ENCODE data around the gene KIAA0753.

KIAA0753 gene

DNA sequence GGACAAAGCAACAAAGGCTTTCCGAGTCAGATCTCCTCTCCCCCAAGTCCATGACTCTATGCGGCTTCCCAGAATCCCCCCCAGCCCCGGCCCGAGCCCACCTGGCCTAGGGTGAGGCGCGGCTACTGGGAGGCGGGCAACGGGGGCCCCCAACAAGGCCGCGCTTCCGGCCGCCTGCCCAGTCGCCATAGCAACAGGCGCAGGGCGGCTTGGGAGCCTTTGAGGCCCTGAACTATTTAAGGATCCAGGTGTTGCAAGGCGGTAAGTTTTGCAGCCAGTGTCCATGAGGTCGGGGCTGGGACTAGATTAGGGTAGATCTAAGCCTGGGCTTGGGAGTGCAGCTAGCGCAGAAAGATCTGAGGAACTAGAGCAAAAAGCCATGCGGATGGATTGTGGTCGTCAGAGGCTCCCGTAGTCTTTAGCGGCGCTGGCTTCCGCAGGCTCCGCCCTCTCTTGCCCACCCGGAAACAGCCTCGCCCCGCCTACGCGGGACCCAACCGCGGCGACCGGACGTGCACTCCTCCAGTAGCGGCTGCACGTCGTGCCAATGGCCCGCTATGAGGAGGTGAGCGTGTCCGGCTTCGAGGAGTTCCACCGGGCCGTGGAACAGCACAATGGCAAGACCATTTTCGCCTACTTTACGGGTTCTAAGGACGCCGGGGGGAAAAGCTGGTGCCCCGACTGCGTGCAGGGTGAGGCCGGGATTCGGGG is at the start of gene KIAA0753, which contains the start of gene TXNDC17:
TSS of gene KIAA0753 (minus strand) at position 176 of the 711 bp plus-strand sequence. CDS start 5,608 bp downstream, outside the sequence.
TSS of gene TXNDC17 (plus strand) at position 525 of the 711 bp plus-strand sequence. CDS start at position 548, 23 bp downstream.
- DNase-seq = peak; percentile 68

DNA sequence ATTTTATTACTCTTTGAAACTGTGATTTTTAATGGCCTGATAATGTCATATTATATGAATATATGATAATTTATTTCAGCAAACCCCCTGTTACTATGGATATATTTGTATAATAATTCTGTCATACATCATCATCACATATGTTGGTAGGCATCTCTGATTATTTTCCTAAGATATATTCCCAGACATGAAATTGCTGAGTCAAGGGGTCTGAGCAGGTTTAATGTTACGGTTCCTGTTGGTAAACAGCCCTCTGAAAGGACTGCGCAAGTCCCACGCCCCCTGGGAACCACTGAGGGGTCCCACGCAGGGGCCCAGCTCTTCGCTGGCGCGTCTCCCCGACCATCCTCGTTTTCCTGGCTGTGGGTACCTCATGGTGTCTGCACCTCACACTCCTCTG is 48.4 kb upstream of the KIAA0753 start:
- no peak for DNase-seq

DNA sequence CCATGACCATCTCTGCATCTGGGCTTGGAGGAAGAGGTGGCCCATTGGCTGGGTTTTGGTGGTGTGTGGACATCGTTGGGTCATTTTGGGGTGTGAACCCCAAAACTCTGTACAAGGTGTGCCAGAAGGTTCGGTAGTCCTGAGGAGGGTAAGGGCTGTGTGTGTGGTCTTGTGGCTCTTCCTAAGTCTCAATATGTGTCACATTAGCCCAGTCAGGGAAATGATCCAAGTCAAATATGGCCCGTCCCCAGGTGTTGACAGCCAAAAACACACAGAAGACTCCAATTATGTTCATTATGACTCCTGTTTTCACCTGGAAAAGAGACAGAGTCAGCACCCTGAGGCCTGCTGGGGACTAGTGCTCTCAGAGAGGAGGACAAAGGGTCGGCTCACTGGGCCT is 45.5 kb upstream of the KIAA0753 start:
- no peak for DNase-seq

DNA sequence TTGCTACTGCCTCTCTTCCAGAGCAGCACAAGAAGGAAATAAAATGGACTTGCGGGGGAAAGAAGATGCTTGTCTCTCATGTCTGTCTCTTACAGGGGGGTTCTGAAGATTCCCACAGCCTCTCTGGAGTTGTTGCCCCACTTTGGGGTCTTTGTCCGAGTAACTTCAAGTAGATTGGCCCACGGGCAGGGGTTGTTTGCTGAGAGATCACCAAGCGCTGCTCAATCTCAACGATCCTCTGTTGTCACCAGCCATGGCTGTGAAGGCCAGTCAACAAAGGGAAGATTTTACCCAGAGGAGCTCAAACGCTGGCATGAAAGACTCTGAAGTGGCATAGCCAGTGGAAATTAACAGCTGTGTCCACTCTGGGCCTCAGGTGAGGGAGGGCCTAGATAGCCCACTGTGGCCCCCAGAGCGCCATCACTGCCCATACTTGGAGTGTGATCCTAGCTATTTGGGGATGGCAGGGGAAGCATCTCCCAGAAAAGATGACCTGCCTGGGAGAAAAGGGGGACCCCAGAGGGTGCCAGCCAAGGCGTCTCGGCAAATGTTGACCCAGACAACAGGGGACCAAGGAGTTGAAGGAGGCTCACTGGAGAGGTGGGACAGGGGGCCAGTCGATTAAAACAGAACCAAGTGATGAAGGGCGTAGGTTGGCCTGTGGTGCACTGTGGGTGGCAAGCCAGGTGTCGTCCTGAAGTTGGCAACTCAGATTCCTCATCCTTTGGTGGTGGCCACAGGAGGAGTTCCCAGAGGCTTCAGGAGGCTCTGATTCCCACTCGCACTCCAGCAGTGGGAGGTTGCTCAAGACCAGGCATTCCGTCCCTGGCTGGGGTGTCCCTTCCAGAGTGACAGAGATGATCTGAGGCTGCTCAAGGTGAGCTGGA is 44.6 kb upstream of the KIAA0753 start:
- no peak for DNase-seq

DNA sequence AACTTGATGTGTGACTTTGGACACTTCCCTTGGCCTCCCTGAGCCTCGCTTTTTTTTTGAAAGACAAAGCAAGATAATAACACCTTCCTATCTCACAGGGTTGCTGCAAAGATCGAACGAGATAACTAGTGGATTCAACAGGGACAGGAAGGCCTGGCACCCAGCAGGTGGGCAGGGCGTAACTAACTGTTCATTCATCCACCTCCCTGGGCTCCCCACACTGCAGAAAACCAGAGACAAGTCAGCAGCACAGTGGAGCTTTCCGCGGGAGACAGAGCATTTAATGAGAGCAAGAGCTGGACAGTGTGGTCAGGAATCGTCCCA is 43.9 kb upstream of the KIAA0753 start:
- DNase-seq = no peak

DNA sequence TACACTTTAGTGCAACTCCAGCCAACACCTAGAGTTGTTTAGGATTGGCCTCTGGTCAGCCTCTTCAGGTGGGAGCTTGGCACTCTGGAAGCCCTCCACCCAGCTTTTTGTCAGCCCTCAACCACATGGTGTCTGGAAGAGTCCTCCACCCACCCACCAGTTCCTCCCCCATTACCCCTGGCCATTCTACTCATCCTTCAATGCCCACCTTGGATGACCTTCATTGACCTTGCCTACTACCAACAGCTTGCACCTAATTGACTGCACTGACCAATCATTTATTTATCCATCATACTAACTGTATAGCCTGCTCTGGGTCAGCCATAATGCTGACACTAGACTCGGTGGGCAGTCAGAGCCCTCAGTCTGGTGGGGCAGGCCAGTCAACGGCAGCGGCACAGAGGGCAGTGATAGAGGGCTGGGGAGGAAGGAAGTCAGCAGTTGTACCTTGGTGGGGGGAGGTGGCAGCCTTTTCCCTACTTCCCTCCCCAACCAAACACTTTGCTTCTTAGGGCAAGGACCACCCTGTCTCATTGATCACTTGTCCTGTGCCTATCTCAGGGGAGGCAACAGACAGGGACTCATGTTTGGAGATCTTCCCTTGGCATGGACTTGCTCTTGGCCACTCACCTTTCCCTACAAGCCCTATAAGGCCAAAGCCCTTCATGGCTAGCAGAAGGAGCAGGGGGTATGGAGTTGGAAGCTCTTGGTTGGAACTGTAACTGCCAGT is 43.4 kb upstream of the KIAA0753 start:
- DNase-seq = no peak

DNA sequence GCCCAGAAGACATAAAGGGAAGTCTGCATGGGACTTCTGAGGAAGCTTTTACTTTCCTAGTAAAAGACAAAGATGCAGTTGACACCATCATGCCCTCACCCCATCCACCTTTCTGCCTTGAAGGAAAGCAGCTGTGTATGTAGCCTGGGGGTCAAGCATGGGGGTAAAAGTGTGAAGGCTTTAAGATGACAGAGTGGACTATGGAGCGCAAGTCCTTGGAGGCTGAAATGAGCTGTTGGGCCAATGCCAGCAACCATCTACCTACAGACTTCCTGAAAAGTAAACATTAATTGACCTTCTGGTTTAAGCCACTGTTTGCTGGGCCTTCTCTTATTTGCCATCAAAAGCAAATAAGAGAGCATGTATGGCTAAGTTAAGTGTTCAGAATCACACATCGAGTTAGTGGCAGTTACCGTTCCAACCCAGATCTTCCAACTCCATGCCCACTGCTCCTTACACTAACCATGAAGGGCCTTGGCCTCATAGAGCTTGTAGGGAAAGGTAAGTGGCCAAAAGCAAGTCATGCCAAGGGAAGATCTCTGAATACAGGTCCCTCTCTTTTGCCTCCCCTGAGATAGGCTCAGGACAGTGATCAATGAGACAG is 42.7 kb upstream of the KIAA0753 start:
- no peak for DNase-seq

DNA sequence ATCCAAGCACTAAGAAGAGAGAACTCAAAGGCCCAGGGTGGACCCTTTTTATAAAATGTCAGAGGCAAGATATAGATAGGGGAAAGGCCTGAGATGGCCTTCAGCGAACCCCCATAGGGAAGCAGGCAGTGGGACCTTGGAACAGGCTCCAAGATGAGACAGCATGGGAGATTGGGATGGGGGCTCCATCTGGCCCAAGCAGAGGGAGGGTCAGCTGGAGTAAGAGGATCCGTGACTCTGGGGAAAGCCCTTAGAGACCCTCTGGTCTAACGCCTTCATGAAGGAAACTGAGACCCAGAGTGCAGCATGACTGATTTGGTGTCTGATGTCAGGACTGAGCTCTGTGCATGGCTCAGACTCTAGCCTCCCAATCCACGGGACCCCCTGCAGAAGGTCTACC is 41.8 kb upstream of the KIAA0753 start:
- DNase-seq = no peak

DNA sequence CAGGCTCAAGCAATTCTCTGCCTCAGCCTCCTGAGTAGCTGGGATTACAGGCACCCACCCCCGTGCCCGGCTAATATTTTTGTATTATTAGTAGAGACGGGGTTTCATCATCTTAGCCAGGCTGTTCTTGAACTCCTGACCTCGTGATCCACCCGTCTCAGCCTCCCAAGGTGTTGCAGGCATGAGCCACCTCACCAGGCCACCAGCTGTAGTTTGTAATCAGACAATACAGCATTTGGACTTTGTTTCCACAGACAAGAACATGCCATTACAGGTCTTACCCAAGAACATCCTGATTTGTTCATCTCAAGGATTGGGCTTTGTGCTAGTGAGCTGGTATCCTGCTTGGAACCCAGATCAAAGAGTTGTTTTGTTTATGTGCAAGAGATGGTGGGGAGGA is 41.2 kb upstream of the KIAA0753 start:
- DNase-seq = no peak

DNA sequence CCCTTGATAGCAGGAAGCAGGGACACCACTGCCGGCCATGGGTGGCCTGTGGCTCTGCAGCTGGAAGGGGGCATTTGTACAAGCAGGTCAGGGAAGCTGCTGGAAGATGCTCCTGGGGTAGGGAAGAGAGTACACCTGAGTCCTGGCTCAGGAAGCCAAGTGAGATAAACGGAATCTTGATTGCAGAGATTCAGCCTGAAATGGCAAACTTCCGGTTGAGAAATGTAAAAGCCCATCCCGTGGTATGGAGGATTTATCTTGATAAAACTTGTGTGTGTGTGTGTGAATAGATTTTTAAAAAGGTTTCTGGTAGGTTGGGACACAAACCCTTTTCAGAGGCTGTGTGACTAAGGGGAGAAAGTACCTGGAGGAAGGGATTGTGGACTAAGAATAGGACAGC is 40.7 kb upstream of the KIAA0753 start:
- no peak for DNase-seq

DNA sequence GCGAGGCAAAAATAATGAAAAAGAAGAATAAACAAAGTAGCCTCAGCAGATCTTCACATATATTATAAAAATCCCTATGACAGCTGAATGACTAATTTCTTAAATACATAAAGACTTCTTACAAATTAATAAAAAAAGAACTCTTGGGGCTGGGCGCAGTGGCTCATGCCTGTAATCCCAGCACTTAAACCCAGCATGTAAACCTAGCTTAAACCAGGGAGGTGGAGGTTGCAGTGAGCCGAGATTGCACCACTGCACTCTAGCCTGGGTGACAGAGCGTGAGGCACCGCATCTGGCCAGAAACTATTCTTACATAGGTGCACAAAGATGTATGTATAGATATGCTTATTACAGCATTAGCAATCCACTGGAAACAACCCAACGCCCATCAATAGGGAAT is 38.7 kb upstream of the KIAA0753 start:
- DNase-seq = no peak

DNA sequence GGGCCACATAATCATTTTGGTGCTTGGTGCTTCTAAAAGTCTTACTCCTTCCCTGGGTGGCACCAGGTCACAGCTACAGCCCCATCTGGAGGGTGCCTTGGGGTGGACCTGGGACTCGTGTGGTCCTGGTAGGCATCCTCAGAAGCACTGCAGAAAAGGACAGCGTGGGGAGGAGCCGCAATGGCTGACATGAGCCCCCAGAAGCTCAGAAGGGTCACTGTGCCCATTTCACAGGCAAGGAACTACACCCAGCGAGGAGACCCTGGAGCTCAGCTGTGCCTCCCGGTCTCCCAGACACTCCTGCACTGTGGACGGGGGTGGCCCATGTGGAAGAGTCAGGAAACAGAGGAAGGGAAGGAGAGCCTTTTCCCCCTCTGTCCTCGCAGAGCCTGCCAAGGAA is 37.4 kb upstream of the KIAA0753 start:
- no peak for DNase-seq

DNA sequence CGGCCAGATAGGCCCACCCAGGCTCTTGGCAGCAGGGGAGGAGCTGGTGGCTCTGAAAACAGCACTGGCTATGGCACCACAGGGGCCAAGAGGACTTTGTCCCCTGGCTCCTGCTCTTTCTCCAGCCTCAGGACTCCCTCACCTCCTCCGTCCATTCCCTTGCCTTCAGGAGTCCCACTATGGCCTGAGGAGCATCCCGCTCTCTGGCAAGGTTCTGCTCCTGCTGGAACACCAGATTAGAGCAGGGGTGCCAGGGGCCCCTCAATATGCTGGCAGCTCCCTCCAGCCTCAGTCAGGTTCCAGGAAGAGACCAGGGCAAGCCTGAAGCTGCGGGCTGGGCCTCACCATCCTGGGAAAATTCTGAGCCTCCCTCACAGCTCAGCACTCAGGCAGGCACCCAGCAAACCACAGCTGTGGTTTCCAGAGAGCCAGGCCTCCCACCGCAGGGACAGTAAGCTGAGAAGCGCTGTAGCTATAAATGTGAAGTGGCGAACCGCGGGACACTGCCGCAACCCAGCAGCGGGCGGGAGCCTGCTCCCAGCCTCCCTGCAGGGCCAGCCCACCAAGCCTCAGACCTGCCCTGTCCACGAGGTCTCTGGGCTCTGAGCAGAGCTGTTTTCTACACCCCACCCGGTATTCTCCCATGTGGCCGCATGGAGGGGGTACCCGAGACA is 36.8 kb upstream of the KIAA0753 start:
- DNase-seq = no peak

DNA sequence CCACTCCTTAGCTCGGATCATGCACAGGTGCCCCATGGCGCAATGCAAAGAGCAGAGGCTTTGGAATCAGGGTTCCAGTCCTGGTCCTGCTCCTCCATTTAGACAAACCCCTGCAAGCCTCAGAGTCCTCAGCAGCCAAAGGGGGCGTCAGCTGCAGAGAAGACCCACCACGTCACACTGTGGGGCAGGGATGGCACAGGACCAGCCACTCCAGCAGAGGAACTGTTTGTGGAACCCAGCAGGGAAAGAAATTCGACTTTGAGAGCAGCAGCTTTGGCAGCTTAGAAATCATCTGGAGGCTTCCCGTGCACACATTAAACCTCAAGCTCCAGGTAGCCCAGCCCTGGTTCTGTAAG is 36.3 kb upstream of the KIAA0753 start:
- DNase-seq = no peak

DNA sequence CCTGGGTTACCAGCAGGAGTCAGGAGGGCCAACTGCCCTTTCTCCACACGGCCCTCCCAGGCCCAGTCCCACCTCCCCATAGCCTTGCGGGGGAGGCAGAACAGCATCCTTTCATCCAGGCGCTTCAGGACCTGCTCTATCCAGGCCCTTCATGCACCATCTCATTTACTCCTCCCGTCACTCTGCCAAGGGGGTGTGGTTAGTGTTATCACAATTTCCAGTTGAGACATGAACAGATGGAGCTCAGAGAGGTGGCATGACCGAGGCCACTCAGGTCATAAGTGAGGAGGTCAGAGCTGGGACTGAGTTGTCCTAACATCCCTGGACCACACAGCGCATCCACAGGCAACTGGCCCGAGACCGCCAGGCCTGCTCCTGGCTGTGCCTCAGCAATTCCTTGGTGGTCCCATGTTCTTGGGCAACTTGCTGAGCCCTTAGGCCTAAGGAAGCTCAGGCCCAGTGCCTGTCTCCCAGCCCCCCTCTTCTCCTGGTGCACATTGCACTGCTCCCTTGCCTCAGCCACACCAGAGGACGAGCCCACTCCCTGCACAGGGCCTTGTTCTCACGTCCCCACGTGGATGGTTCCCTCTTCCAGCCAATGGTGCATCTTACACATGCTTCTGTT is 34.8 kb upstream of the KIAA0753 start:
- no peak for DNase-seq

DNA sequence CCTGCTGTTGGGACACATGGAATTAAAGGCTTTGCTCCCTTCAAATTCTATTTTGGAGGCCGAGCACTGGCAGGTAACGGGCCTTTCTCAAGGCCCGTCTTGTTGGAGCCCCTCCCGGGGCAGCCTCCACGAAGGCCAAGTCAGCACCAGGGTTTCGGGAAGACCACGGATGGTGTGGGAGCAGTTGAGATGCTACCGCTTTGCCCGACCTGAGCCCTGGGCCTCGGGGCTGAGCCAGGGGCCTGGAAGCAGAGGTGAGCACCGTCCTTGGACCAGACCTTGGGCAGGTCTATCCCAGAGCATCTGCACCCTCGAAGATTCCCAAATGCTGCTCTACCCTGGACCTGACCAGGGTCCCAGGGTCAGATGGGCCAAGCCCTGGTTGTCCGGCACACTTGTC is 34.1 kb upstream of the KIAA0753 start:
- DNase-seq = no peak

DNA sequence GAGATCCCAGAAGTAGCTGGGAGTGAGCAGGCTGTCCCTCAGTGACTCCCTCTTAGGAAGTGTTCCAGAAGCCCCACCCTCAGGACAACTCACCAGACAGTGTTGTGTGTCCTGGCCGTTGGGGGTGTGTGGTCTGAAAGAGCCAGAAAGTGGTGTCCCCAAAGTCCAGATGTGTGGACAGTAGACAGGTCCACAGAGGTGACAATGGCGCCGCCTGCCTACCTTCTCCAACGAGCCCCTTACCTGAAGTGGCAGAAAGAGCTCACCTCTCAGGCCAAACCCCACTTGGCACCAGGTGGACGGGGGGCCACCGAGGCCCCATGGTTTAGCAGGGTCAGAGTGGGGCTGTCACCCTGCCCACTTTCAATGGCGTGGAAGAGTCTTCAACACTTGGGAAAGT is 30.9 kb upstream of the KIAA0753 start:
- no peak for DNase-seq

DNA sequence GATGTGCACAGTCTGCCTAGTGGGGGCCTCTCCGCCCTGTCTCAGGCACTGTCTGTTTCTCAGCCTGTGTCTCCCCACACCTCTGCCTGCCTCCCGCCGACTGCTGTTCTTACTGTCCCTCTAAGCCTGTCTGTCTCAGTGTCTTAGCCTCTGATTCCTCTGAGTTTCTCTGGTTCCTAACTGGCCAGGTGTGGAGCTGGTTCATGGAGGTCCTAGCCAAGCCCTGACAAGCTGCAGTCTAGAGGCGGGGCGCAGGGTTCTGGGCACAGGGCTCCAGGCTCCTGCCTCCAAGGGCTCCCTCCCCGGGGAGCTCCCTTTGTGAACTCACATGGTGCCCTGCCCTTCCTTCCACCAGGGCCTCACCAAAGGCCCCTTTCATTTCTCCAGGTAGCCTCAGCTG is 30.5 kb upstream of the KIAA0753 start:
- DNase-seq = no peak

DNA sequence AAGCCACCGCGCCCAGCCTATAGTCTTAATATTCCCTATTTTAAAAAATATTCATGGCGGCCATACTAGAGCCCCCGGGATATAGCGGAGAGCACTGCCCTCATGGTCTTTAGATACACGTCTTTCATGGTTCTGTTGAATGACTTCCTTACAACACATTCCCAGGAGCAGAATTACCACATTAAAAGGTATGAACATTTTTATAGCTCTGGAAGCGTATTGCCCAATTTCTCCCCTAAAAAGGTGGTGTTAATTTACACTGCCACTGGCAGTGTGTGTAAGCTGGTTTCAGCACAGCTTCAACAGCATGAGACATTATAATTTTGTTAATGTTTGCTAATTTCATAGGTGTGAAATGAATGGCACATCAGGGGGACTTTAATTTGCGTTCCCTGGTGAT is 30.1 kb upstream of the KIAA0753 start:
- DNase-seq = no peak

DNA sequence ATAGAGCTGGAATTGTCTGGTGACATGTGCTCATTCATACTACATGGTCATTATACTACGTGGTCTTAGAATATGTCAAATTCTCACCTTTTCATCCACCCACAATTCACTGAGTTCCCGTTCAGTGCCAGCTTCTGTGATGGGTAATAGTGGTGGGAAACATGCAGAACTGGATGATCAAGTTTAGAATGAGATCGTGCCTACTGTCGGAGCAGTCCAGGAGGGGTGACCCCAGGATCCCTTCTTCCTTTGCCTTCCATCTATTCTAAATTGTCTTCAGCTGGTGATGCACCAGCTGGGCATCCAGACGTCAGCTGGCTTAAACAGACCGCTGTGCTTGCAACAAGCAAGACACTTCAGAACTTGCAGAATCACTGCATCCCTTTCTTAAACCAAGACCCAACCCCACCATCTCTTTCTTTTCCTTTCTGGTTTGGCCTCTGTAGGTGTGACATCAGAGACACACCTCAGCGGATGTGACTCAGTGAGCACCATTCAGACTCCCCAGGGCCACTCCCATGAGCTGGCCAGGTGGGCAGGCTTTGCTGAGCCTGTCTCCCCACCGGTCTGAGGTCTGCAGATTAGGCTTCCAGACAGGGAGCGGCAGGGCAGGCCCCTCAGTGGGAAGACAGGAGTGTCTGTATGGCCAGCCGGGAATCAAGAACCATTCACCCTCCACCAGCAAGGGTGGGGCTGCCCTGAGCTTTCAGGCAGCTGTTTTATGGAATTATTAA is 29.1 kb upstream of the KIAA0753 start:
- DNase-seq = no peak

DNA sequence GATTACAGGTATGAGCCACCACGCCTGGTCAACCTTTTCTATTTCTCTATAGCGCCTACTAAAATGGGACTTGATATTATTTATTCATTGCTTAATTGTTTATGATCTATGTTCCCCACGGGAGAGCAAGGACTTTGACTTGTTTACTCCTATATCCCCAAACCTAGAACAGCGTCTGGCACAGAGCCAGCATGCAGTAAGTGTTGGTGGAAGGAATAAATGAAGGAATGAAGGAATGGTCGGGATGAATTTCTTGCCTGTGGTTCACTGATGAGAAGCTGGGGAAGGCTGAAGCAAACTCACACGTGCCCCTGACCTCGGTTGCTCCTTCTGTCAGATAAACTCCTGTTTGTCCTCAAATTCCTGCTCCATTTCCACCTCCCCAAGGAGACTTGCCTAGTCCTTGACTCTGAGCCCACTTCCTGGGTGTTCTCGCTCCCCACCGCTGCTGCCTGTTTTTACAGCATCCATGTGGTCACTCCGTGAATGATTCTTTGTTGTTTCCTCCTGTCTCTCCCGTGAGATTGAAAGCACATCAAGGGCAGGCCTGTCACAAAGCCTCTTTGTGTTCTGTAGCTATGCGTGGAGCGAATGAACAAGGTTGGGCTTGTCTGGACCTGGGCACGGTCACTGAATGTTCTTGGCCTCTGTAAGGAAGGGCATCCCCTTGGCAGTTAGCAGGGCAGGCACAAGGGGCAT is 28.4 kb upstream of the KIAA0753 start:
- DNase-seq = no peak

Measured in DMS 273 treated with DMSO at 0.1 percent for 48 hours (cell line).